GM23338 (cell line): ENCODE results near the gene LAD1. TPM values are rescaled to one million over a fixed set of nuclear protein-coding genes. Genes with fewer than 3 reads are reported as not detected.
A peak's percentile ranks its signal among the peaks of the same experiment; 100 is the strongest.

ENCODE experiments used
- ATAC-seq: fragments of 200-7000 bp; cut with Tn5 transposase; 3 replicates; pipeline ENCODE4 v1.9.1; 2020
- DNase-seq: peaks from one replicate; pipeline ENCODE4 v3.0.0-alpha.2; 2015; ENCODE audit warnings: low spot score
- H2AFZ ChIP-seq: fragments of 200-600 bp; sonication (generic); 2 replicates; pipeline ENCODE4 v1.8.0; 2016; ENCODE audit warnings: antibody characterized with exemption, mild to moderate bottlenecking, moderate library complexity
- H3F3A ChIP-seq: fragments of 200-600 bp; sonication (generic); replicated peaks from 2 replicates; pipeline ENCODE4 v1.8.0; 2017; ENCODE audit warnings: antibody characterized with exemption, mixed run types, low read depth
- H3K27ac ChIP-seq: fragments of 200-600 bp; sonication (generic); 2 replicates; pipeline ENCODE4 v1.6.1; 2016; ENCODE audit warnings: low read depth
- H3K27me3 ChIP-seq: fragments of 200-600 bp; sonication (generic); 2 replicates; pipeline ENCODE4 v1.8.0; 2016; ENCODE audit warnings: mild to moderate bottlenecking, mixed run types, moderate library complexity; ENCODE audit not compliant: insufficient read depth
- H3K36me3 ChIP-seq: fragments of 200-600 bp; sonication (generic); 2 replicates; pipeline ENCODE4 v1.8.0; 2016; ENCODE audit warnings: mild to moderate bottlenecking; ENCODE audit not compliant: insufficient read depth
- H3K4me1 ChIP-seq: fragments of 200-600 bp; sonication (generic); 2 replicates; pipeline ENCODE4 v1.8.0; 2016; ENCODE audit warnings: mild to moderate bottlenecking, moderate library complexity; ENCODE audit not compliant: insufficient read depth
- H3K4me2 ChIP-seq: fragments of 200-600 bp; sonication (generic); 2 replicates; pipeline ENCODE4 v1.7.1; 2017; ENCODE audit warnings: mixed run types
- H3K4me3 ChIP-seq: fragments of 200-600 bp; sonication (generic); 2 replicates; pipeline ENCODE4 v1.6.1; 2016; ENCODE audit warnings: mixed run types
- H3K79me2 ChIP-seq: fragments of 200-600 bp; sonication (generic); replicated peaks from 2 replicates; pipeline ENCODE4 v1.8.0; 2017; ENCODE audit warnings: mild to moderate bottlenecking; ENCODE audit not compliant: insufficient read depth
- H3K9me2 ChIP-seq: fragments of 200-600 bp; sonication (generic); 2 replicates; pipeline ENCODE4 v1.8.0; 2017; ENCODE audit not compliant: insufficient read depth
- H4K20me1 ChIP-seq: fragments of 200-600 bp; sonication (generic); replicated peaks from 2 replicates; pipeline ENCODE4 v1.8.0; 2017; ENCODE audit warnings: mild to moderate bottlenecking; ENCODE audit not compliant: insufficient read depth
- H3K27ac Mint-ChIP-seq: 2 replicates; pipeline ENCODE4 v1.8.0; 2020; ENCODE audit warnings: inconsistent platforms, mild to moderate bottlenecking, moderate library complexity, mixed read lengths
- H3K27me3 Mint-ChIP-seq: 3 replicates; pipeline ENCODE4 v1.8.0; 2022; ENCODE audit warnings: low read depth, mild to moderate bottlenecking, moderate library complexity, mixed read lengths, inconsistent platforms; ENCODE audit not compliant: insufficient read depth, poor library complexity
- H3K36me3 Mint-ChIP-seq: 3 replicates; pipeline ENCODE4 v1.8.0; 2021; ENCODE audit warnings: low read depth, mild to moderate bottlenecking, inconsistent platforms, moderate library complexity, mixed read lengths
- H3K4me1 Mint-ChIP-seq: 3 replicates; pipeline ENCODE4 v1.8.0; 2020; ENCODE audit warnings: mild to moderate bottlenecking, inconsistent platforms, mixed read lengths
- H3K4me3 Mint-ChIP-seq: 3 replicates; pipeline ENCODE4 v1.8.0; 2021; ENCODE audit warnings: moderate library complexity, mild to moderate bottlenecking, inconsistent platforms, mixed read lengths
- H3K9me3 Mint-ChIP-seq: 3 replicates; pipeline ENCODE4 v1.8.0; 2020; ENCODE audit warnings: moderate library complexity, mild to moderate bottlenecking, inconsistent platforms, mixed read lengths
- CREB1 ChIP-seq: fragments of 250-450 bp; sonication (Bioruptor Pico); IDR thresholded peaks from 2 replicates; pipeline ENCODE4 v1.5.0; 2020; ENCODE audit warnings: low read depth, mild to moderate bottlenecking, moderate library complexity
- EZH2 ChIP-seq: fragments of 200-600 bp; sonication (generic); IDR thresholded peaks from one replicate; pipeline ENCODE4 v1.8.0; 2017; ENCODE audit warnings: antibody characterized with exemption, mild to moderate bottlenecking, low read depth; ENCODE audit not compliant: unreplicated experiment
- EZH2phosphoT487 ChIP-seq: fragments of 200-600 bp; sonication (generic); IDR thresholded peaks from one replicate; pipeline ENCODE4 v1.8.1; 2018; ENCODE audit warnings: antibody characterized with exemption; ENCODE audit not compliant: unreplicated experiment
- JUNB ChIP-seq: IDR thresholded peaks from one replicate; pipeline ENCODE4 v1.6.1; 2016; ENCODE audit warnings: antibody characterized with exemption; ENCODE audit not compliant: unreplicated experiment
- NANOG ChIP-seq: IDR thresholded peaks from 2 replicates; pipeline ENCODE4 v1.6.1; 2016; ENCODE audit warnings: antibody characterized with exemption, borderline replicate concordance
- STAT1 ChIP-seq: IDR thresholded peaks from one replicate; pipeline ENCODE4 v1.6.1; 2016; ENCODE audit warnings: antibody characterized with exemption; ENCODE audit not compliant: unreplicated experiment
- ZNF114 ChIP-seq: fragments of 250-450 bp; sonication (Bioruptor Pico); IDR thresholded peaks from 2 replicates; pipeline ENCODE4 v1.5.0; 2020; ENCODE audit warnings: mild to moderate bottlenecking, moderate library complexity
- ZNF331 ChIP-seq: fragments of 250-450 bp; sonication (Bioruptor Pico); IDR thresholded peaks from 2 replicates; pipeline ENCODE4 v1.5.0; 2020; ENCODE audit warnings: low read depth, mild to moderate bottlenecking, moderate library complexity
- polyA plus RNA-seq: library from polyadenylated mRNA; unstranded; fragments of >200 nt; fragmentation: Nextera tagmentation; extraction: Ambion mirVana; gene quantifications from 2 replicates; pipeline ENCODE4 v1.2.1, GENCODE V29; 2016
- total RNA-seq: library from RNA; depleted of rRNA; stranded (reverse); fragments of >200 nt; shearing (Covaris generic); gene quantifications from 2 replicates; pipeline ENCODE4 v1.2.3, GENCODE V29; 2014
- TF ChIP-seq, protein P1 (sequence below), 2 experiments: fragments of 200-600 bp in 1 of 2; sonication (generic) in 1 of 2; conservative IDR thresholded peaks; 2 replicates each; pipeline versions ENCODE4 v1.5.1 to v1.6.1; 2016 to 2017; ENCODE audit warnings: antibody characterized with exemption in 2 of 2, low read depth in 2 of 2, mild to moderate bottlenecking in 2 of 2, moderate library complexity in 1 of 2
- TF ChIP-seq, protein P2 (sequence below): IDR thresholded peaks from one replicate; pipeline ENCODE4 v1.6.1; 2018; ENCODE audit warnings: antibody characterized with exemption; ENCODE audit not compliant: unreplicated experiment
- TF ChIP-seq, protein P3 (sequence below): IDR thresholded peaks from 2 replicates; pipeline ENCODE4 v1.6.1; 2016; ENCODE audit warnings: antibody characterized with exemption

The LAD1 gene
- total and polyA plus RNA-seq, 2 experiments from 2014 or later: 17.6 to 18.9 TPM

DNA sequence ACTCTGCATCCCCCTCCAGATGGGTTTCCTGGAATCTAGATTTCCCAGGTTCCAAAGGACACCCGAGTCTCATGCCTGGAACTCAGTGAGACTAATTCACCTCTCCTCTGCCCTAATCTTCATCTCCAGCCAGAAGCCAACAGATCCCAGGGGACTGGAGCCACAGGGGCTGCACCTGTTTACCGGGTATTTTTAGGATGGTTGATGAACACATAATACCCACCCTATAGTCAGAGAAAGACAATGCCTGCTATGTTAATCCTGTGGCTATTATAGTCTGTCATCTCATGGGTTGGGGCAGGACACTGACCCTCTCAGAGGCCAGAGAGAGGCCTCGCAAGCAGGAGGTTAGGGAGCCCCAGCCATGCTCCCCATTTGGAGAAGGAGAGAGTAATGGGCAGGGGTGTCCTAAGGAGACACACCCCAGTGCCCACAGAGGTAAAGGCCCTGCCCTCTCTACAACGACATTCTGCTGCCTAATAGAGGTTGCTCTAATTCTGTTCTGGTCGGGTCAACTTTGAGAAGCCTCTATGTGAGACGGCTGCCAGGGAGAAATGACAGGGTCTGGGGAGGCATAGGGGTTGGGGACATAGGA, 23.4 kb upstream of the LAD1 start (continued):
- TF ChIP-seq, protein P1, sequence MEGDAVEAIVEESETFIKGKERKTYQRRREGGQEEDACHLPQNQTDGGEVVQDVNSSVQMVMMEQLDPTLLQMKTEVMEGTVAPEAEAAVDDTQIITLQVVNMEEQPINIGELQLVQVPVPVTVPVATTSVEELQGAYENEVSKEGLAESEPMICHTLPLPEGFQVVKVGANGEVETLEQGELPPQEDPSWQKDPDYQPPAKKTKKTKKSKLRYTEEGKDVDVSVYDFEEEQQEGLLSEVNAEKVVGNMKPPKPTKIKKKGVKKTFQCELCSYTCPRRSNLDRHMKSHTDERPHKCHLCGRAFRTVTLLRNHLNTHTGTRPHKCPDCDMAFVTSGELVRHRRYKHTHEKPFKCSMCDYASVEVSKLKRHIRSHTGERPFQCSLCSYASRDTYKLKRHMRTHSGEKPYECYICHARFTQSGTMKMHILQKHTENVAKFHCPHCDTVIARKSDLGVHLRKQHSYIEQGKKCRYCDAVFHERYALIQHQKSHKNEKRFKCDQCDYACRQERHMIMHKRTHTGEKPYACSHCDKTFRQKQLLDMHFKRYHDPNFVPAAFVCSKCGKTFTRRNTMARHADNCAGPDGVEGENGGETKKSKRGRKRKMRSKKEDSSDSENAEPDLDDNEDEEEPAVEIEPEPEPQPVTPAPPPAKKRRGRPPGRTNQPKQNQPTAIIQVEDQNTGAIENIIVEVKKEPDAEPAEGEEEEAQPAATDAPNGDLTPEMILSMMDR (conservative IDR thresholded peaks at IDR 0.05; ENCODE audit: low read depth in 2 of 2): no peak
- no peak for TF ChIP-seq CREB1

DNA sequence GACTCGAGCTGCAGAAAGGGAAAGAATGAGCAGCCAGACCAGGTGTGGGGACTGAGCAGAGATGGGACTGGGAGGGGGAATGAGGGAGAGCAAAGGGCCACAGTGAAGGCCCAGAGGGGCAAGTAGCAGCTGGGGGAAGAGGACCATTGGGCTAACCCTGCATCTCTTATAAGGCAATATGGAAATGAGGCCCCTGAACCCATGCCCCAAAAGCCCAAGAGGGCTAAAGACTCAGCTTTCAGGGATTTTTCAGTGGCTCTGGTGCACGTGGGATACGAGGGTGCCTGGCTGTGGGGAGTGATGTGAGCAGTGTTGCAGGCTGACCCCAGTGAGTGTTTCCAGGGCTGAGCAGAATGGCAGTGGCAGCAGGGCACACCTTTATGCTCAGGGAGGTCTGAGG, 22.9 kb upstream of the LAD1 start:
- ATAC-seq: peak; percentile 22
- H2AFZ ChIP-seq: no peak overlapping the region
- no peak overlapping the region for H3K4me2 ChIP-seq
- H3K4me3 ChIP-seq: no peak overlapping the region
- Mint-ChIP-seq H3K36me3 (no peaks in the 10 kb centered on the region; the same call in 2 of the 3 replicates), H3K4me1 (peaks cover 15% of the 10 kb centered on the region), H3K27ac (no peak overlapping the region), H3K4me3 (no peak overlapping the region), H3K27me3 (peaks cover 10% of the 10 kb centered on the region), H3K9me3 (peaks cover 3% of the 10 kb centered on the region; the same call in 1 of the 3 replicates)
- TF ChIP-seq, protein P2, sequence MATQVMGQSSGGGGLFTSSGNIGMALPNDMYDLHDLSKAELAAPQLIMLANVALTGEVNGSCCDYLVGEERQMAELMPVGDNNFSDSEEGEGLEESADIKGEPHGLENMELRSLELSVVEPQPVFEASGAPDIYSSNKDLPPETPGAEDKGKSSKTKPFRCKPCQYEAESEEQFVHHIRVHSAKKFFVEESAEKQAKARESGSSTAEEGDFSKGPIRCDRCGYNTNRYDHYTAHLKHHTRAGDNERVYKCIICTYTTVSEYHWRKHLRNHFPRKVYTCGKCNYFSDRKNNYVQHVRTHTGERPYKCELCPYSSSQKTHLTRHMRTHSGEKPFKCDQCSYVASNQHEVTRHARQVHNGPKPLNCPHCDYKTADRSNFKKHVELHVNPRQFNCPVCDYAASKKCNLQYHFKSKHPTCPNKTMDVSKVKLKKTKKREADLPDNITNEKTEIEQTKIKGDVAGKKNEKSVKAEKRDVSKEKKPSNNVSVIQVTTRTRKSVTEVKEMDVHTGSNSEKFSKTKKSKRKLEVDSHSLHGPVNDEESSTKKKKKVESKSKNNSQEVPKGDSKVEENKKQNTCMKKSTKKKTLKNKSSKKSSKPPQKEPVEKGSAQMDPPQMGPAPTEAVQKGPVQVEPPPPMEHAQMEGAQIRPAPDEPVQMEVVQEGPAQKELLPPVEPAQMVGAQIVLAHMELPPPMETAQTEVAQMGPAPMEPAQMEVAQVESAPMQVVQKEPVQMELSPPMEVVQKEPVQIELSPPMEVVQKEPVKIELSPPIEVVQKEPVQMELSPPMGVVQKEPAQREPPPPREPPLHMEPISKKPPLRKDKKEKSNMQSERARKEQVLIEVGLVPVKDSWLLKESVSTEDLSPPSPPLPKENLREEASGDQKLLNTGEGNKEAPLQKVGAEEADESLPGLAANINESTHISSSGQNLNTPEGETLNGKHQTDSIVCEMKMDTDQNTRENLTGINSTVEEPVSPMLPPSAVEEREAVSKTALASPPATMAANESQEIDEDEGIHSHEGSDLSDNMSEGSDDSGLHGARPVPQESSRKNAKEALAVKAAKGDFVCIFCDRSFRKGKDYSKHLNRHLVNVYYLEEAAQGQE: no peak
- no peak for TF ChIP-seq STAT1
- no peak for TF ChIP-seq ZNF331 (CRISPR knock-in tag)
- TF ChIP-seq EZH2phosphoT487: no peak
- TF ChIP-seq, protein P3, sequence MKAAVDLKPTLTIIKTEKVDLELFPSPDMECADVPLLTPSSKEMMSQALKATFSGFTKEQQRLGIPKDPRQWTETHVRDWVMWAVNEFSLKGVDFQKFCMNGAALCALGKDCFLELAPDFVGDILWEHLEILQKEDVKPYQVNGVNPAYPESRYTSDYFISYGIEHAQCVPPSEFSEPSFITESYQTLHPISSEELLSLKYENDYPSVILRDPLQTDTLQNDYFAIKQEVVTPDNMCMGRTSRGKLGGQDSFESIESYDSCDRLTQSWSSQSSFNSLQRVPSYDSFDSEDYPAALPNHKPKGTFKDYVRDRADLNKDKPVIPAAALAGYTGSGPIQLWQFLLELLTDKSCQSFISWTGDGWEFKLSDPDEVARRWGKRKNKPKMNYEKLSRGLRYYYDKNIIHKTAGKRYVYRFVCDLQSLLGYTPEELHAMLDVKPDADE: no peak
- TF ChIP-seq, protein P1 (conservative IDR thresholded peaks at IDR 0.05; ENCODE audit: low read depth in 2 of 2): no peak
- no peak for TF ChIP-seq CREB1
- no peak for TF ChIP-seq NANOG
- TF ChIP-seq ZNF114 (CRISPR knock-in tag): no peak
- TF ChIP-seq JUNB: no peak
- no peak for TF ChIP-seq EZH2
- H3K36me3 ChIP-seq: no peaks in the 10 kb centered on the region
- H3K27me3 ChIP-seq: no peaks in the 10 kb centered on the region
- DNase-seq: no peak
- H3F3A ChIP-seq: no peaks in the 10 kb centered on the region
- no peaks in the 10 kb centered on the region for H3K9me2 ChIP-seq
- H3K79me2 ChIP-seq: no peaks in the 10 kb centered on the region
- no peak overlapping the region for H3K27ac ChIP-seq
- no peaks in the 10 kb centered on the region for H3K4me1 ChIP-seq
- no peaks in the 10 kb centered on the region for H4K20me1 ChIP-seq
